Esophagus mucosa (tissue), 1 donor: ENCODE results near the gene JAM3. TPM values are rescaled to one million over a fixed set of nuclear protein-coding genes. Genes with fewer than 3 reads are reported as not detected.
A peak's percentile ranks its signal among the peaks of the same experiment; 100 is the strongest.
"Not testable (repeated sequence)": the region's sequence is repeated elsewhere in the genome, so short reads cannot be mapped to it uniquely, and the experiment has no call there.

Experiments used
- ATAC-seq: fragments of 200-7000 bp; cut with Tn5 transposase; one replicate; pipeline ENCODE4 v1.9.1; 2020
- total RNA-seq: library from RNA; stranded (reverse); gene quantifications from one replicate; pipeline ENCODE4 v1.2.4, GENCODE V29; 2023
- donor health status: DM: yes; HTN: yes; CAD: no.

The JAM3 gene
- total RNA-seq, 1 donor from 2014 or later = 1.7 TPM

- ATAC-seq = no peak
Observed at GRCh38 chr11:134110252-134110815, 41.5 kb downstream of the JAM3 start.

GRCh38 chr11:134113787-134114186 is 44.9 kb downstream of the JAM3 start:
- ATAC-seq = not testable (repeated sequence)

- ATAC-seq = no peak
Observed at GRCh38 chr11:134116210-134116609, 47.3 kb downstream of the JAM3 start.

- ATAC-seq = no peak
Observed at GRCh38 chr11:134118006-134118405, 49.1 kb downstream of the JAM3 start.

GRCh38 chr11:134119094-134119493 is 50.2 kb downstream of the JAM3 start:
- no peak for ATAC-seq

GRCh38 chr11:134120143-134120850 is 51.4 kb downstream of the JAM3 start:
- no peak for ATAC-seq

GRCh38 chr11:134120921-134121526 is 52.2 kb downstream of the JAM3 start:
- peak; percentile 28 for ATAC-seq

GRCh38 chr11:134124660-134125451 is 56.0 kb downstream of the JAM3 start:
- peak; percentile 52 for ATAC-seq

- ATAC-seq = no peak
Observed at GRCh38 chr11:134125507-134125906, 56.6 kb downstream of the JAM3 start.

GRCh38 chr11:134126217-134126822 is 57.4 kb downstream of the JAM3 start:
- ATAC-seq = peak; percentile 60

GRCh38 chr11:134131628-134132244 is 62.9 kb downstream of the JAM3 start:
- ATAC-seq = no peak

GRCh38 chr11:134132808-134133207 is 63.9 kb downstream of the JAM3 start:
- ATAC-seq = peak; percentile 67

- ATAC-seq = no peak
Observed at GRCh38 chr11:134134167-134134566, 65.3 kb downstream of the JAM3 start.

- no peak for ATAC-seq
Observed at GRCh38 chr11:134138376-134138775, 69.5 kb downstream of the JAM3 start.

- no peak for ATAC-seq
Observed at GRCh38 chr11:134139303-134139872, 70.5 kb downstream of the JAM3 start.

GRCh38 chr11:134139873-134140331 is 71.0 kb downstream of the JAM3 start:
- ATAC-seq = peak; percentile 85

- ATAC-seq = peak; percentile 25
Observed at GRCh38 chr11:134140961-134141490, 72.2 kb downstream of the JAM3 start.

- ATAC-seq = no peak
Observed at GRCh38 chr11:134142536-134142935, 73.7 kb downstream of the JAM3 start.

- ATAC-seq = no peak
Observed at GRCh38 chr11:134143801-134144200, 74.9 kb downstream of the JAM3 start.

GRCh38 chr11:134144744-134145143 is 75.9 kb downstream of the JAM3 start:
- ATAC-seq = no peak

GRCh38 chr11:134145715-134146114 is 76.8 kb downstream of the JAM3 start:
- ATAC-seq = no peak

- ATAC-seq = no peak
Observed at GRCh38 chr11:134146598-134146997, 77.7 kb downstream of the JAM3 start.
